CD4-positive, alpha-beta T cell treated with Interleukin-2 at 100 ng/mL for 4 hours (primary cell): ENCODE measurements around the gene MCM8.
"Not testable (repeated sequence)": the region's sequence is repeated elsewhere in the genome, so short reads cannot be mapped to it uniquely, and the experiment has no call there.

Experiments
- DNase-seq: peaks from one replicate; pipeline ENCODE4 v3.0.0-alpha.2; 2020; ENCODE audit warnings: low spot score

MCM8 gene

DNA sequence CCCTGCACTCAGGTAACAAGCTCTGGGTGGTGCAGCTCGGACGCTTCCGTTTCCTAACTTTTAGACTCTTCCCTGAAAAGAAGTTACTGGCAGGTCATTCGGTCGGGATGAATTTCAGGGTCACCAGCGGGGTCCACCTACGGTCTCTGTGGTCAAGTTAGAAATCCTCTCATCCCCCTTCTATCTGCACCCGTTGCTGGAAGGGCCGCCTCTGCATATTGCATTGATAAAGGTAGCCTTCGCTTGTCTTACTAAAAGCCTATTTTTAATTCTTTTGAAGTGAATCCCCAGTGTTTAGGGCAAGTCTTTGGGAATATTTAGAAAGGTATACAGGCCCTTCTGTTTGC lies 56.1 kb downstream of the MCM8 start:
- DNase-seq, result no peak

DNA sequence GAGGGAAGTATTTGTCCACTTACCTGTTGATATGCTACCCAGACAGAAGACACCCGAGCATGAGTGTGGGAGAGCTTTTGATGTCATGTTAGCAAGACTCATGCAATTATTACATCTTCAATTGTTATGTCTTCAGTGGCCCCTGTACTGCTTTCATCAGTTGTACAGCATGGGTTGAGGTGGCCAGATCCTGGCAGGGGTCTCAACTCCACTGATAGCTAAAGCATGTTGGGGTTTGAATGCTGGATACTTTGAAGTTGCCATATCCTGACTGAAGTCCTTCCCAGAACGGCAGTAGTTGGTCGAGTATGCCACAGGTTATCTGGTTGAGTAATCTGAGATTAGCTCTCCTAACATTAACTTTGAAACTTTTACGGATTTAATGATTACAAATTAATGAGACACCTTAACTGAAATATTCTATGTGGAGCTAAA lies 56.7 kb downstream of the MCM8 start:
- no peak for DNase-seq

GRCh38 chr20:6007529-6008103 lies 57.2 kb downstream of the MCM8 start:
- DNase-seq, result no peak

DNA sequence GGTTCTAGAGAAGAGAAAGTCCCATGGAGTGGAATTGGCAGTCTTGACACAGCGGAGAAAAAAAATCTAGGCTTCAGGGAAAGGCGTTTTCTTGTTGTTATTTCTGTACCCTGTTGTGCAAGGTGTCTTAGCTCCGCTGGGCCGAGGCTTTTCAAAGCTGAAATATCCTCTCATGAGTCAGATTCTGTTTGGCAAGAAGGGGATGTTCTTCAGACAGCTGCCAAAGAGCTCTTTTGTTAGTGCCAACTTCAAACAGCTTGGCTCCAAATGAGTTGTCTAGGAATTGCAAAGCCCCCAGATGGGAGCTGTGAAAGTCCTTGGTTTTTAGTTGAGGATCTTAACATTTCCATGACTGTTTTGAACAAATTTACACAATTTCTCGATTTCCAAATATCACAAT lies 57.8 kb downstream of the MCM8 start:
- DNase-seq, result no peak

GRCh38 chr20:6012179-6012578 lies 61.7 kb downstream of the MCM8 start:
- no peak for DNase-seq

GRCh38 chr20:6014017-6014416 lies 63.6 kb downstream of the MCM8 start:
- DNase-seq, result no peak

DNA sequence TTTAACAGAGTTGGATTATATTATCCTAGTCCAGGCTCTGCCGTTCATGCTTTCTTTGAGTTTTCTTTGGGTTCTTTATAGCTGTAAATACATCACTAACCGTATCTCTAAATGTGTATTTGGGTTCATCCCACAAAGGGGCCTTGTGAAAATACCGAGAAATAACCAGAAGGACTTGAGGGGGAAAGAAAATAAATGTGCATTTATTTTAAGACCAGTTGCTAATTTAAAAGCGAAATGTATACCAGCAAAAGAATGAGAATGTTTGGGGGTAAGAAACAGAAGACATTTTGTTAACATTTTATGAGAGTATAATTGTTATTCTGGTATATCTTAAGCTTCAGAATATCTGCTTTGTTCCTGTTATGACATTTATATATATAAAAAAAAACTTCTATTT lies 64.5 kb downstream of the MCM8 start:
- DNase-seq, result no peak

DNA sequence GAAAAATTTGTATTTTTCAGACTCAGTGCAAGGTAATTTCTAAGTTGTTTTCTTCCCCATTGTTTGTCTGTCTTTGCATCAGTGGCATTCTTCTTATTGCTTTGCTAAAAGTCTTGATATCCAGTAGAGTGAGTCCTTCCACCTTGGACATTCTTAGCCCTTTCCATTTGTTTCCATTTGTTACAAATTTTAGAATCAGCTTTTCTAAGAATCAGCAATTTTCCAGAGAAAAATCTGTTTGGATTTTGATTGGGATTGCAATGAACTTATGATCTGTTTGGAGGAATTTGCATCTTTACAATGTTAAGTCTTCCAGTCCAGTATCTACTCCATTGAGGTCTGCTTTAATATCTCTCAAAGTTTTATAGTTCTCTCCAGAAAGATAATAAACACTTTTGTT lies 67.0 kb downstream of the MCM8 start:
- DNase-seq, result no peak

DNA sequence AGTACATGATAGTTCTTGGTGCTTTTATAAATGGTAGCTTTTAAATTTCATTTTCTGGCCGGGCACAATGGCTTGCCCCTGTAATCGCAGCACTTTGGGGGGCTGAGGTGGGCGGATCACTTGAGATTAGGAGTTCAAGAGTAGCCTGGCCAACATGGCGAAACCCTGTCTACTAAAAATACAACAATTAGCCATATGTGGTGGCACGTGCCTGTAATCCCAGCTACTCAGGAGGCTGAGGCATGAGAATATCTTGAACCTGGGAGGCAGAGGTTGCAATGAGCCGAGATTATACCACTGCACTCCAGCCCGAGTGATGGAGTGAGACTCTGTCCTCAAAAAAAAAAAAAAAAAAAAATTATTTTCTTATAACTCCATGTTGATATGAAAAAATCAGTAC lies 67.4 kb downstream of the MCM8 start:
- no peak for DNase-seq

DNA sequence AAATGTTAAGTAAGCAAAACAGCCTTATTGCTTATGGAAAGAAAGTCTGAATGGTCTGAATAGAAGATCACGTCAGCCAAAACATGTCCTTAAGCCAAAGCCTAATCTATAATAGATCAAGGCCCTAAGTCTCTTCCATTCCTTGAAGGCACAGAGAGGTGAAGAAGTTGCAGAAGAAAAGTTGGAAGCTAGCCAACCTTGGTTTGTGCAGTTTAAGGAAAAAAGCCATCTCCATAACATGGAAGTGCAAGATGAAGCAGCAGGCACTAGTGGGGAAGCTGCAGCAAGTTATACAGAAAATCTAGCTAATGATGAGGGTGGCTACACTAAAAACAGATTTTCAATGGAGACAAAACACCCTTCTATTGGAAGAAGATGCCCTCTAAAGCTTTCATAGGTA lies 74.3 kb downstream of the MCM8 start:
- DNase-seq, result no peak

DNA sequence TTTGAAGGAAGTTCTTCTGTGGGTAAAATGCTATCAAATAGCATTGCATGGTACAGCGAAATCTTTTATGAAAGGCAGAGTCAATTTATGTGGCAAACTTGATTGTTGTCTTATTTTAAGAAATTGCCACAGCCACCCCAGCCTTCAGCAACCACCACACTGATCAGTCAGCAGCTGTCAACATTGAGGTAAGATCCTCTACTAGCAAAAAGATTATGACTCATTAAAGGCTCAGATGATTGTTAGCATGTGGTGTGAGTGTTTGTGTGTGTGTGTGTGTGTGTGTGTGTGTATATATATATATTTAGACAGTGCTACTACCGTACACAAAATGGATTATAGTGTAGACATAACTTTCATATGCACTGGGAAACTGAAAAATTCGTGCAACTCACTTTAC lies 75.6 kb downstream of the MCM8 start:
- peak; percentile 15 for DNase-seq

DNA sequence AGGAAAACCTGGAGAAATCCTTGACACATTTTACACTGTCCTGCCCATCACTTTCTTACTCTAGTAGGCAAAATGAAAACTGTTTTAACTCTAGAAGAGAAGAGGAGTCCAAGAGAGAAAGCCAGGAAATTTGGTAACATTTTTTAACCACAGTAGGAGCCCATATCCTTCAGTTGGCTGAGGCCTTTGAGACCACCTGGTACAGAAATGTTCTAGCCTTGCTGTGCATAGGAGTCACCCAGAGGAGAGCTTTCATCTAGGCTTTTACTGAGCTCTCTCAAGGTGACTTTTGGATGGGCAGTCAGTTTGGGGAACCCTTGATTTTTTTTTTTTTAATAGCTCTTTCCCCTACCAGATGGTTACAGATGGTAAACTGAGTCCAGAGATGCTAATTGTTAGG lies 78.4 kb downstream of the MCM8 start:
- DNase-seq, result no peak

- no peak for DNase-seq
These were observed 79.1 kb downstream of the MCM8 start for GRCh38 chr20:6029538-6029937.

DNA sequence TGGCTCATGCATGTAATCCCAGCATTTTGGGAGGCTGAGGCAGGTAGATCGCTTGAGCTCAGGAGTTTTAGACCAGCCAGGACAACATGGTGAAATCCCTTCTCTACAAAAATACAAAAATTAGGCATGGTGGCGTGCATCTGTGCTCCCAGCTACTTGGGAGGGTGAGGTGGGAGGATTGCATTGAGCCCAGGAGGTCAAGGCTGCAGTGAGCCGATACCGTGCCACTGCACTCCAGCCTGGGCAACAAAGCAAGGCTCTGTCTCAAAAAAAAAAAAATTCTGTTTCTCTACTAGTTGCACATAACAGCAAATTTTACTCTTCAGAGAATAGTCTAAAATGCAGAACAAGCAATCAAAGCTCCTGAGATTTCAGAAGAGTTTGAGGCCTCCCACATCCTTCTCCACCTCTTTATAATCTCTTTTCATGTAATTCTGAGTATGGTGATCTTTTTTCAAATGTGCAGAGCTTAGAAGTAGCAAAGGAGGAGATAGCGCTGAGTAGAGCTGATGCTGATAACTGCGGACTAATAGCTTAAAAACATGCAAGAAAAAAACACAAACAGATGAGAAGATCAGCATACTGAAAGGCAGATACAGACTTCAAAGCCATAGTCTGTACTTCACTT lies 80.1 kb downstream of the MCM8 start:
- DNase-seq, result no peak

- not testable (repeated sequence) for DNase-seq
These were observed 82.5 kb downstream of the MCM8 start for GRCh38 chr20:6032907-6033306.

DNA sequence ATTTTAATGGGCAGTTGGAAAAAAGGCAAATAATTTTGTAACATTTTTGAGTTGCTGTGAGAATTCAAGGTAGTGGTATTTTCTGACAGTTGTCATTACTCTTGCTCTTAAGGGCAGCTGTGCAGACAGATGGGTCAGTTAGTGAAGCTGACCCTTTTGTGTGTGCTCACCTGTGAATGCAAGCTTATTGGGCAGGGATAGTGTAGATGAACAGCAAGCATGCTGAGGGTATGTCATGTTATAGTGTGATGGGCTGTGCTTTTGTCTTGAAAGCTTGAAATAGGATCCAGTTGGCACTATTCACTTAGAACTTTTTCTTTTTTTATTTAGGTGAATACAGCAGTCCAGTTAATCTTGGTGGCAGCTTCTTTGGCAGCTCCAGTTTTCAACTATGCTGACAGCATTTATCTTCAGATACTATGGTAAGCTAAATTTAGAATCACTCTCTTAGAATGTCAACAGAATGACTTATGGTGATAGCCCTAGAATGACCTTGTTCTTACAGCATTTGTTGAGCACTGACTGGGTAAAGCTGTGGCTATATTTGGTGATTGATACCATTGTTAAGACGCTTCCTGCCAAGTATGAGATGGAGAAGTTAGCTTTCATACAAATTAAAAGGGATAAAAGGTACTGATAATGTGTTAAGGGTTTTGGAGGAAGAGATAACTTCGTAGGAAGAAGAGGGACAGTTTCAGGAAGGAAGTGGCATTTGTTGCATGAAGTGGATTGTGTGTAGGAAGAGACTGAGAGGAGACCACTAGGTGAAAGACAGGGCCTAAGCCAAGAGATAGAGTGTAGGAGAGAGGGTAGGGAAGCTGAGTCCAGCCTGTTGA lies 83.9 kb downstream of the MCM8 start:
- no peak for DNase-seq

- no peak for DNase-seq
These were observed 85.8 kb downstream of the MCM8 start for GRCh38 chr20:6036213-6036612.

DNA sequence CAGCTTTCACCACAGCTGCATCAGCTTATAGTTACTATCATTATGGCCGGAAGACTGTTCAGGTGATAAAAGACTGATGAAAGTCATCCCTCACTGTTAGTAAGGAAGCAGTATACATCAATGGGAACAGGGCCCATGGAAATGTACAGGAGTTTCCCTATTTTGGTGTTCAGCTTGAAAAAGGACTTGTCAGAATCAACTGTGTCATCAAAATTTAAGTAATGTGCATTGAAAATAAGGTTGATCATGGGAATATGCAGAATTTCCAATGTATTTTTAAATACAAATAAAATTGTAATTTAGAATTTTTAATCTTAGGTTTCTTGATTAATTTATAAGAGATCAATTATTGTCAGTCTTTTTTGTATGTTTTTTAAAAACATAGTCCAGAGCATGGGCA lies 86.6 kb downstream of the MCM8 start:
- DNase-seq, result no peak

GRCh38 chr20:6038256-6038655 lies 87.8 kb downstream of the MCM8 start:
- DNase-seq, result no peak

- DNase-seq, result no peak
These were observed 89.3 kb downstream of the MCM8 start for GRCh38 chr20:6039766-6040165.

DNA sequence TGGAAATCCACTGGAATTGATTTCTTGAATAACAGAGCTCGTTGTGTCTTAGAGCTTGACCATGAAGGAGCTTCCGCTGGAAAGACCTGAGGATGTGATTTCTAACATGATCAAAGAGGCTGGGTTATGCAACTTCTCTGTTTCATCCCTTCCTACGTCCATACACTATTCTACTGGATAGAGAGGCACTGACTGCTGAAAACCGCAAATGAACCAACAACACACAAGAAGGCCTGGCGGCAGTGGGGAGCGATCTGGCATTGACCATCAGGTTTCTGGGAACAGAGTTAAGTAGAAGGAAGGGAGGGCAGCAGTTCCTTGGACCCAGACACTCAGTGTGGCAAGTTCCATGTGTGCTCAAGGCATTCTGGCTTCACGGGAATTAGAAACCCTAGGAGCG lies 90.1 kb downstream of the MCM8 start:
- DNase-seq, result no peak

GRCh38 chr20:6040958-6041807 lies 90.7 kb downstream of the MCM8 start:
- no peak for DNase-seq

GRCh38 chr20:6041808-6042265 lies 91.4 kb downstream of the MCM8 start:
- no peak for DNase-seq
